Liver (tissue), 9 donors: ENCODE data around the gene SFMBT2. TPM values are rescaled to one million over a fixed set of nuclear protein-coding genes. Genes with fewer than 3 reads are reported as not detected.

Experiments
- DNase-seq: peaks from one replicate; pipeline ENCODE4 v3.0.0-alpha.2; 2017; ENCODE audit warnings: low spot score
- H3K27ac ChIP-seq, 2 donors: one replicate each; pipeline ENCODE4 v1.7.0; 2013; ENCODE audit warnings: inconsistent platforms in 2 of 2, low read length in 2 of 2, control low read depth in 1 of 2, low read depth in 1 of 2, mild to moderate bottlenecking in 1 of 2
- H3K27me3 ChIP-seq, 4 donors: one replicate each; pipeline versions ENCODE4 v1.6.1 to v1.7.0; 2013; ENCODE audit warnings: low read length in 3 of 4, inconsistent platforms in 1 of 4, mild to moderate bottlenecking in 1 of 4, moderate library complexity in 1 of 4; ENCODE audit not compliant: control insufficient read depth in 4 of 4, insufficient read depth in 4 of 4
- H3K36me3 ChIP-seq, 4 donors: one replicate each; pipeline versions ENCODE4 v1.6.1 to v1.7.0; 2013; ENCODE audit warnings: low read length in 3 of 4, mild to moderate bottlenecking in 3 of 4, low read depth in 1 of 4, moderate library complexity in 1 of 4; ENCODE audit not compliant: control insufficient read depth in 4 of 4, insufficient read depth in 3 of 4
- H3K4me1 ChIP-seq, 4 donors: one replicate each; pipeline versions ENCODE4 v1.6.1 to v1.7.0; 2013; ENCODE audit warnings: low read length in 3 of 4, mild to moderate bottlenecking in 3 of 4, moderate library complexity in 1 of 4; ENCODE audit not compliant: control insufficient read depth in 4 of 4, insufficient read depth in 4 of 4
- H3K4me3 ChIP-seq, 3 donors: one replicate each; pipeline versions ENCODE4 v1.6.1 to v1.7.0; 2013; ENCODE audit warnings: low read length in 3 of 3, control low read depth in 1 of 3, low read depth in 1 of 3, mild to moderate bottlenecking in 1 of 3
- H3K9ac ChIP-seq, 2 donors: one replicate each; pipeline ENCODE4 v1.7.0; 2013; ENCODE audit warnings: low read length in 2 of 2, mild to moderate bottlenecking in 2 of 2, moderate library complexity in 2 of 2, control low read depth in 1 of 2, low read depth in 1 of 2
- H3K9me3 ChIP-seq, 4 donors: one replicate each; pipeline versions ENCODE4 v1.6.1 to v1.7.0; 2013; ENCODE audit warnings: low read length in 3 of 4; ENCODE audit not compliant: control insufficient read depth in 4 of 4
- ATF3 ChIP-seq: IDR thresholded peaks from 2 replicates; pipeline ENCODE4 v1.6.1; 2016; ENCODE audit warnings: antibody characterized with exemption
- CTCF ChIP-seq: fragments of 150-350 bp; IDR thresholded peaks from 2 replicates; pipeline ENCODE4 v1.5.1; 2017; ENCODE audit warnings: improper control_type of control experiment, low read depth, low read length; ENCODE audit not compliant: missing input control
- EGR1 ChIP-seq, 2 donors: IDR thresholded peaks; 2 replicates each; pipeline ENCODE4 v1.6.1; 2016 to 2018; ENCODE audit warnings: antibody characterized with exemption in 2 of 2, low read depth in 2 of 2
- FOXA1 ChIP-seq: IDR thresholded peaks from 2 replicates; pipeline ENCODE4 v1.6.1; 2016; ENCODE audit warnings: antibody characterized with exemption
- FOXA2 ChIP-seq: IDR thresholded peaks from 2 replicates; pipeline ENCODE4 v1.6.1; 2016; ENCODE audit warnings: antibody characterized with exemption
- GABPA ChIP-seq, 2 donors: IDR thresholded peaks in 1 of 2; conservative IDR thresholded peaks in 1 of 2; 2 replicates each; pipeline ENCODE4 v1.6.1; 2016; ENCODE audit warnings: antibody characterized with exemption in 2 of 2, mild to moderate bottlenecking in 1 of 2, moderate library complexity in 1 of 2
- HNF4G ChIP-seq: IDR thresholded peaks from 2 replicates; pipeline ENCODE4 v1.6.1; 2016; ENCODE audit warnings: antibody characterized with exemption
- JUND ChIP-seq, 2 donors: IDR thresholded peaks; 2 replicates each; pipeline ENCODE4 v1.6.1; 2016; ENCODE audit warnings: antibody characterized with exemption in 2 of 2
- MAX ChIP-seq: IDR thresholded peaks from 2 replicates; pipeline ENCODE4 v1.6.1; 2016; ENCODE audit warnings: antibody characterized with exemption
- NR2F2 ChIP-seq: IDR thresholded peaks from 2 replicates; pipeline ENCODE4 v1.6.1; 2016; ENCODE audit warnings: antibody characterized with exemption
- RAD21 ChIP-seq, 2 donors: IDR thresholded peaks; 2 replicates each; pipeline ENCODE4 v1.6.1; 2016; ENCODE audit warnings: antibody characterized with exemption in 2 of 2, mild to moderate bottlenecking in 2 of 2
- RXRA ChIP-seq, 2 donors: IDR thresholded peaks; 2 replicates each; pipeline ENCODE4 v1.6.1; 2017 to 2018; ENCODE audit warnings: antibody characterized with exemption in 2 of 2, mild to moderate bottlenecking in 1 of 2
- SP1 ChIP-seq: IDR thresholded peaks from 2 replicates; pipeline ENCODE4 v1.6.1; 2018; ENCODE audit warnings: antibody characterized with exemption, mild to moderate bottlenecking
- TAF1 ChIP-seq: conservative IDR thresholded peaks from 2 replicates; pipeline ENCODE4 v1.6.1; 2016; ENCODE audit warnings: antibody characterized with exemption, mild to moderate bottlenecking
- YY1 ChIP-seq: IDR thresholded peaks from 2 replicates; pipeline ENCODE4 v1.6.1; 2016; ENCODE audit warnings: antibody characterized with exemption, mild to moderate bottlenecking
- ZBTB33 ChIP-seq: IDR thresholded peaks from 2 replicates; pipeline ENCODE4 v1.6.1; 2016; ENCODE audit warnings: antibody characterized with exemption
- WGBS: extraction: QIAGEN DNeasy Blood & Tissue Kit; methylation state at CpG from one replicate; pipeline ENCODE4 v1.1.7; 2013; 5-methylcytosine and 5-hydroxymethylcytosine counted together
- polyA plus RNA-seq, 2 donors: library from polyadenylated mRNA; stranded (reverse) in 1 of 2; unstranded in 1 of 2; fragments of 200-250 nt in 1 of 2; fragments of >200 nt in 1 of 2; fragmentation: Nextera tagmentation in 1 of 2; extraction: Ambion mirVana in 1 of 2; gene quantifications; one replicate each; pipeline versions ENCODE4 v1.2.1 to v1.2.3, GENCODE V29; 2013 to 2015
- total RNA-seq, 2 donors: library from RNA; depleted of rRNA; stranded (reverse); fragments of >200 nt; gene quantifications; one replicate each; pipeline ENCODE4 v1.2.3, GENCODE V29; 2014
- TF ChIP-seq, protein P1 (sequence below): IDR thresholded peaks from 2 replicates; pipeline ENCODE4 v1.6.1; 2016; ENCODE audit warnings: antibody characterized with exemption, mild to moderate bottlenecking
- donor health status: healthy.
- donor health status: healthy.
- donor health status: healthy.
- donor health status: healthy.
- donor health status: healthy.

The SFMBT2 gene
- total and polyA plus RNA-seq, 4 donors, result 0.46 to 2.8 (median 1.5) TPM

DNA sequence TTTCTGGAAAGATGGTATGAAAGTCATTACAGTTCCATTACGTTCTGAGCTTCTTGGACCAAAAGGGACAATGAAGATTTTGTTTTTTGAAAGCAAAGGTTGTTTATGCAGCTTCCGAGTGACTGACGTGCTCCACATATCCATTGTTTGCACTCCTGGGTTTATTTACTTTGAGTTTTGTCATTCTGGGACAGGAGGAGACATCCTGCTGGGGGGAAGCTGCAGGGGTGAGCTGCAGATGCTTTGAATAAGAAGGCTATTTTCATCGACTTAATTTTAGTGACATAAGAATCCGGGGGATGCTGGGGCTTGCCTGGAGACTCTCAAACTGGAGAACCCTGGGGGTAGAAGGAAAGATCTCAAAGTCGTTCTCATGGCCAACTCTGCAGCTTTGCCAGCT lies 12.7 kb upstream of the SFMBT2 start:
- WGBS, result 13% methylated on average over 6 of the region's 6 CpGs
- Histone ChIP-seq H3K27me3 (peaks cover 0 to 3% (median 0%) of the 10 kb centered on the region in 4 donors), H3K9me3 (no peaks in the 10 kb centered on the region), H3K4me3 (no peak overlapping the region), H3K4me1 (no peaks in the 10 kb centered on the region), H3K36me3 (no peaks in the 10 kb centered on the region), H3K27ac (no peak overlapping the region), H3K9ac (no peak overlapping the region)
- TF ChIP-seq, protein P1, sequence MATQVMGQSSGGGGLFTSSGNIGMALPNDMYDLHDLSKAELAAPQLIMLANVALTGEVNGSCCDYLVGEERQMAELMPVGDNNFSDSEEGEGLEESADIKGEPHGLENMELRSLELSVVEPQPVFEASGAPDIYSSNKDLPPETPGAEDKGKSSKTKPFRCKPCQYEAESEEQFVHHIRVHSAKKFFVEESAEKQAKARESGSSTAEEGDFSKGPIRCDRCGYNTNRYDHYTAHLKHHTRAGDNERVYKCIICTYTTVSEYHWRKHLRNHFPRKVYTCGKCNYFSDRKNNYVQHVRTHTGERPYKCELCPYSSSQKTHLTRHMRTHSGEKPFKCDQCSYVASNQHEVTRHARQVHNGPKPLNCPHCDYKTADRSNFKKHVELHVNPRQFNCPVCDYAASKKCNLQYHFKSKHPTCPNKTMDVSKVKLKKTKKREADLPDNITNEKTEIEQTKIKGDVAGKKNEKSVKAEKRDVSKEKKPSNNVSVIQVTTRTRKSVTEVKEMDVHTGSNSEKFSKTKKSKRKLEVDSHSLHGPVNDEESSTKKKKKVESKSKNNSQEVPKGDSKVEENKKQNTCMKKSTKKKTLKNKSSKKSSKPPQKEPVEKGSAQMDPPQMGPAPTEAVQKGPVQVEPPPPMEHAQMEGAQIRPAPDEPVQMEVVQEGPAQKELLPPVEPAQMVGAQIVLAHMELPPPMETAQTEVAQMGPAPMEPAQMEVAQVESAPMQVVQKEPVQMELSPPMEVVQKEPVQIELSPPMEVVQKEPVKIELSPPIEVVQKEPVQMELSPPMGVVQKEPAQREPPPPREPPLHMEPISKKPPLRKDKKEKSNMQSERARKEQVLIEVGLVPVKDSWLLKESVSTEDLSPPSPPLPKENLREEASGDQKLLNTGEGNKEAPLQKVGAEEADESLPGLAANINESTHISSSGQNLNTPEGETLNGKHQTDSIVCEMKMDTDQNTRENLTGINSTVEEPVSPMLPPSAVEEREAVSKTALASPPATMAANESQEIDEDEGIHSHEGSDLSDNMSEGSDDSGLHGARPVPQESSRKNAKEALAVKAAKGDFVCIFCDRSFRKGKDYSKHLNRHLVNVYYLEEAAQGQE, result no peak
- TF ChIP-seq YY1, result no peak
- TF ChIP-seq RXRA (IDR thresholded peaks at IDR 0.05), result no peak
- TF ChIP-seq EGR1 (IDR thresholded peaks at IDR 0.05; ENCODE audit: low read depth in 2 of 2), result no peak
- TF ChIP-seq HNF4G, result no peak
- TF ChIP-seq FOXA2, result no peak
- no peak for TF ChIP-seq ZBTB33
- no peak for TF ChIP-seq FOXA1
- TF ChIP-seq SP1, result no peak
- no peak for TF ChIP-seq TAF1
- TF ChIP-seq RAD21 (IDR thresholded peaks at IDR 0.05), result no peak
- TF ChIP-seq ATF3, result no peak
- no peak for TF ChIP-seq MAX
- TF ChIP-seq JUND (IDR thresholded peaks at IDR 0.05), result no peak
- TF ChIP-seq CTCF, result no peak
- TF ChIP-seq NR2F2, result no peak
- no peak for DNase-seq

GRCh38 chr10:7421526-7421925 lies 10.7 kb upstream of the SFMBT2 start:
- no peaks in the 10 kb centered on the region for H3K4me1 ChIP-seq
- WGBS, result 70% methylated on average over 1 of the region's 1 CpG
- H3K9me3 ChIP-seq, result no peaks in the 10 kb centered on the region
- DNase-seq, result no peak
- H3K4me3 ChIP-seq, result no peak overlapping the region
- no peak overlapping the region for H3K27ac ChIP-seq
- no peaks in the 10 kb centered on the region for H3K36me3 ChIP-seq
- H3K9ac ChIP-seq, result no peak overlapping the region
- H3K27me3 ChIP-seq, result peaks cover 0 to 3% (median 0%) of the 10 kb centered on the region in 4 donors
- TF ChIP-seq RXRA (IDR thresholded peaks at IDR 0.05), result no peak
- TF ChIP-seq EGR1 (IDR thresholded peaks at IDR 0.05; ENCODE audit: low read depth in 2 of 2), result no peak
- TF ChIP-seq ATF3, result no peak
- no peak for TF ChIP-seq JUND (IDR thresholded peaks at IDR 0.05)
- no peak for TF ChIP-seq ZBTB33
- TF ChIP-seq CTCF, result no peak
- no peak for TF ChIP-seq MAX
- no peak for TF ChIP-seq HNF4G
- no peak for TF ChIP-seq GABPA (IDR thresholded peaks at IDR 0.05 in 1 of 2, conservative IDR thresholded peaks at IDR 0.05 in 1 of 2)
